K562 (cell line): Measurements from ENCODE around the gene SLC4A2. TPM values are rescaled to one million over a fixed set of nuclear protein-coding genes. Genes with fewer than 3 reads are reported as not detected.
A peak's percentile ranks its signal among the peaks of the same experiment; 100 is the strongest.

Experiments
- CBX1 ChIP-seq: sonication (generic); IDR thresholded peaks from 2 replicates; pipeline ENCODE4 v1.6.1; 2016; ENCODE audit warnings: antibody characterized with exemption, low read depth, mild to moderate bottlenecking
- CBX3 ChIP-seq, 2 experiments: IDR thresholded peaks; 1 replicate in 1 of 2; 2 replicates in 1 of 2; pipeline ENCODE4 v1.6.1; 2012; ENCODE audit warnings: inconsistent platforms in 2 of 2, low read length in 2 of 2, borderline replicate concordance in 1 of 2, control low read depth in 1 of 2
- CCAR2 ChIP-seq: fragments of 200-400 bp; formaldehyde crosslinking; IDR thresholded peaks from 2 replicates; pipeline ENCODE4 v1.6.1; 2017; ENCODE audit warnings: mild to moderate bottlenecking, low read depth, low read length
- HDAC6 ChIP-seq: IDR thresholded peaks from 2 replicates; pipeline ENCODE4 v1.6.1; 2012; ENCODE audit warnings: low read depth, mild to moderate bottlenecking, control low read depth, inconsistent platforms, low read length, moderate library complexity
- HMGN3 ChIP-seq: IDR thresholded peaks from 2 replicates; pipeline ENCODE4 v1.6.1; 2011; ENCODE audit warnings: borderline replicate concordance, low read depth, mild to moderate bottlenecking, mixed read lengths, low read length; ENCODE audit not compliant: insufficient read length; ENCODE audit errors: extremely low read depth
- ILK ChIP-seq: fragments of 450-650 bp; IDR thresholded peaks from 2 replicates; pipeline ENCODE4 v1.6.1; 2016; ENCODE audit warnings: missing genetic modification characterization, low read depth, mild to moderate bottlenecking, missing compliant biosample characterization, moderate library complexity, borderline replicate concordance
- JUND ChIP-seq, 2 experiments: IDR thresholded peaks; 2 replicates in 1 of 2; 3 replicates in 1 of 2; pipeline ENCODE4 v1.6.1; 2011; ENCODE audit warnings: borderline replicate concordance in 2 of 2, low read depth in 2 of 2, low read length in 2 of 2, improper control_type of control experiment in 1 of 2, missing biosample characterization in 1 of 2, missing genetic modification characterization in 1 of 2, missing genetic modification reagents in 1 of 2
- KLF1 ChIP-seq: fragments of 450-650 bp; IDR thresholded peaks from 2 replicates; pipeline ENCODE4 v1.6.1; 2016; ENCODE audit warnings: missing genetic modification characterization, missing compliant biosample characterization
- MAX ChIP-seq: sonication (generic); formaldehyde crosslinking; IDR thresholded peaks from 2 replicates; pipeline ENCODE4 v1.9.0; 2022; ENCODE audit warnings: mild to moderate bottlenecking, missing genetic modification reagents
- MBD1 ChIP-seq: fragments of 250-450 bp; sonication (Bioruptor Pico); IDR thresholded peaks from 2 replicates; pipeline ENCODE4 v1.8.0; 2022; ENCODE audit warnings: inconsistent platforms
- OTX1 ChIP-seq: fragments of 450-650 bp; formaldehyde crosslinking; IDR thresholded peaks from 2 replicates; pipeline ENCODE4 v1.4.0; 2022; ENCODE audit warnings: mild to moderate bottlenecking
- SRSF1 ChIP-seq: fragments of 200-400 bp; formaldehyde crosslinking; IDR thresholded peaks from 2 replicates; pipeline ENCODE4 v1.6.1; 2017; ENCODE audit warnings: mild to moderate bottlenecking, low read depth, low read length, moderate library complexity
- YY1 ChIP-seq, 3 experiments: IDR thresholded peaks; 2 replicates each; pipeline ENCODE4 v1.6.1; 2011; ENCODE audit warnings: low read length in 2 of 3, mild to moderate bottlenecking in 2 of 3, moderate library complexity in 2 of 3, borderline replicate concordance in 1 of 3, control low read depth in 1 of 3, low read depth in 1 of 3; ENCODE audit not compliant: insufficient read depth in 3 of 3, insufficient replicate concordance in 2 of 3, control insufficient read depth in 1 of 3, insufficient read length in 1 of 3; ENCODE audit errors: extremely low read depth in 1 of 3
- ZBTB26 ChIP-seq: fragments of 450-650 bp; formaldehyde crosslinking; IDR thresholded peaks from 2 replicates; pipeline ENCODE4 v1.4.0; 2022; ENCODE audit warnings: missing genetic modification characterization
- ZBTB49 ChIP-seq: sonication (generic); formaldehyde crosslinking; IDR thresholded peaks from 2 replicates; pipeline ENCODE4 v1.8.0; 2022; ENCODE audit warnings: missing genetic modification reagents, mild to moderate bottlenecking, borderline replicate concordance
- ZFP1 ChIP-seq: fragments of 450-650 bp; formaldehyde crosslinking; IDR thresholded peaks from 2 replicates; pipeline ENCODE4 v1.4.0; 2020; ENCODE audit warnings: mild to moderate bottlenecking, mixed read lengths
- ZNF232 ChIP-seq: sonication (generic); formaldehyde crosslinking; IDR thresholded peaks from 2 replicates; pipeline ENCODE4 v1.8.0; 2022; ENCODE audit warnings: mild to moderate bottlenecking, missing genetic modification reagents
- ZNF347 ChIP-seq: fragments of 450-650 bp; formaldehyde crosslinking; IDR thresholded peaks from 2 replicates; pipeline ENCODE4 v1.4.0; 2020; ENCODE audit warnings: low read depth, mild to moderate bottlenecking, moderate library complexity
- ZNF384 ChIP-seq: IDR thresholded peaks from 2 replicates; pipeline ENCODE4 v1.6.1; 2012; ENCODE audit warnings: low read depth, low read length, improper control_type of control experiment
- polyA plus RNA-seq, 8 experiments: library from polyadenylated mRNA; depleted of rRNA in 4 of 8; stranded (reverse) in 5 of 8; unstranded in 3 of 8; fragments of >200 nt; fragmentation: Nextera tagmentation in 2 of 8; fragmentation: Illumina TruSeq in 1 of 8; extraction: Ambion mirVana in 2 of 8; extraction: Trizol in 1 of 8; gene quantifications; 2 replicates each; pipeline versions ENCODE4 v1.2.1 to v1.2.3, GENCODE V29; 2011 to 2014; ENCODE audit warnings: inconsistent platforms in 1 of 8, missing spikeins in 1 of 8
- total RNA-seq, 7 experiments: library from RNA; depleted of rRNA in 6 of 7; stranded (reverse); fragments of >200 nt in 6 of 7; fragmentation: Illumina TruSeq in 2 of 7; extraction: Trizol in 2 of 7; gene quantifications; 2 replicates each; pipeline versions ENCODE4 v1.2.1 to v1.2.3, GENCODE V29; 2011 to 2021; ENCODE audit warnings: low replicate concordance in 1 of 7

The SLC4A2 gene
- total and polyA plus RNA-seq, 9 of the 15 experiments (the other 6 are each of a cell fraction or from before 2014, with no cell fraction given), result 11.4 to 375 (median 130) TPM

GRCh38 chr7:151028131-151028947, 31.1 kb upstream of the SLC4A2 start, which contains the start of gene ABCB8 (continued):
- TF ChIP-seq ZBTB49 (CRISPR knock-in tag), result no peak
- TF ChIP-seq HMGN3, result peak; percentile 88
- TF ChIP-seq ZFP1 (CRISPR knock-in tag), result 0 out of 2 replicates have a peak, but pooled peaks have one; percentile 47
- no peak for TF ChIP-seq ZBTB26 (CRISPR knock-in tag)
- no peak for TF ChIP-seq ZNF347
- TF ChIP-seq HDAC6, result no peak
- peak; percentile 97 for TF ChIP-seq KLF1
- peak; percentile 51; the same call in 1 of the 2 replicates for TF ChIP-seq ZNF384
- no peak for TF ChIP-seq MBD1
- TF ChIP-seq CCAR2, result no peak
- no peak for TF ChIP-seq ILK (tag)
- TF ChIP-seq CBX3 (IDR thresholded peaks at IDR 0.05; ENCODE audit: borderline replicate concordance in 1 of 2, low read length in 2 of 2), result peak in 1 of 2 experiments; percentile 88; a peak in 1 of 3 replicates
- no peak for TF ChIP-seq SRSF1
- TF ChIP-seq MAX (CRISPR knock-in tag), result peak; percentile 95
- peak; percentile 56 for TF ChIP-seq ZNF232
- peak; percentile 82 for TF ChIP-seq JUND (IDR thresholded peaks at IDR 0.05; ENCODE audit: borderline replicate concordance, low read depth, low read length)
- TF ChIP-seq JUND (tag; IDR thresholded peaks at IDR 0.05; ENCODE audit: borderline replicate concordance, low read depth, low read length), result peak; percentile 65; the same call in 2 of the 3 replicates
- TF ChIP-seq CBX1, result peak; percentile 55
- 0 out of 2 replicates have a peak, but pooled peaks have one; percentile 47 for TF ChIP-seq OTX1 (CRISPR knock-in tag)
- TF ChIP-seq YY1 (IDR thresholded peaks at IDR 0.05; ENCODE audit: borderline replicate concordance in 1 of 3, control insufficient read depth in 1 of 3, extremely low read depth in 1 of 3, insufficient read depth in 3 of 3, insufficient read length in 1 of 3, insufficient replicate concordance in 2 of 3, low read depth in 1 of 3, low read length in 2 of 3), result peak; percentile 22 to 90 (median 82)
